ENCODE measurements around the gene CCNT2. TPM values are rescaled to one million over a fixed set of nuclear protein-coding genes. Genes with fewer than 3 reads are reported as not detected.
"Not testable (repeated sequence)": the region's sequence is repeated elsewhere in the genome, so short reads cannot be mapped to it uniquely, and the experiment has no call there.

CCNT2 gene
- total and polyA plus RNA-seq, 2 experiments from 2014 or later = 15.5 to 15.7 TPM

- Histone ChIP-seq H3K9me3 (ENCODE audit: low read depth) (no peaks in the 10 kb centered on the region), H3K9ac (no peak overlapping the region), H4K20me1 (ENCODE audit: insufficient read depth) (no peaks in the 10 kb centered on the region), H3K4me1 (ENCODE audit: insufficient read depth) (no peaks in the 10 kb centered on the region), H2AFZ (no peak overlapping the region), H3F3A (ENCODE audit: insufficient read depth) (no peaks in the 10 kb centered on the region), H3K27me3 (replicated peaks; ENCODE audit: insufficient read depth) (no peaks in the 10 kb centered on the region), H3K4me2 (ENCODE audit: unreplicated experiment) (no peak overlapping the region), H3K27ac (no peak overlapping the region), H3K79me2 (ENCODE audit: insufficient read depth) (no peaks in the 10 kb centered on the region), H3K9me2 (ENCODE audit: insufficient read depth) (no peaks in the 10 kb centered on the region), H3K4me3 (no peak overlapping the region), H3K36me3 (ENCODE audit: low read depth) (no peaks in the 10 kb centered on the region)
- in situ Hi-C loops (cut with MboI) = loop anchor here (10.0 to 25.0 kb wide), 3 partner anchors 423 to 986 kb away; no protein-coding TSS in a partner anchor
- TF ChIP-seq EZH2 (IDR thresholded peaks at IDR 0.05; ENCODE audit: insufficient read depth, poor library complexity, severe bottlenecking) (no peak), EZH2phosphoT487 (IDR thresholded peaks at IDR 0.05; ENCODE audit: insufficient read depth, low read depth) (no peak)
- peak; percentile 46 for DNase-seq
These were observed 20.7 kb upstream of the CCNT2 start for GRCh38 chr2:134897932-134898331.

- Histone ChIP-seq H3K9me2 (ENCODE audit: insufficient read depth) (no peaks in the 10 kb centered on the region), H3K27me3 (replicated peaks; ENCODE audit: insufficient read depth) (no peaks in the 10 kb centered on the region), H3K36me3 (ENCODE audit: low read depth) (no peaks in the 10 kb centered on the region), H3K9ac (no peak overlapping the region), H3K9me3 (ENCODE audit: low read depth) (no peaks in the 10 kb centered on the region), H4K20me1 (ENCODE audit: insufficient read depth) (no peaks in the 10 kb centered on the region), H3K79me2 (ENCODE audit: insufficient read depth) (no peaks in the 10 kb centered on the region), H2AFZ (no peak overlapping the region), H3K27ac (no peak overlapping the region), H3K4me1 (ENCODE audit: insufficient read depth) (no peaks in the 10 kb centered on the region), H3F3A (ENCODE audit: insufficient read depth) (no peaks in the 10 kb centered on the region), H3K4me3 (no peak overlapping the region), H3K4me2 (ENCODE audit: unreplicated experiment) (no peak overlapping the region)
- DNase-seq = no peak
- in situ Hi-C loops (cut with MboI) = loop anchor here (10.0 to 25.0 kb wide), 3 partner anchors 424 to 987 kb away; no protein-coding TSS in a partner anchor
- TF ChIP-seq EZH2phosphoT487 (IDR thresholded peaks at IDR 0.05; ENCODE audit: insufficient read depth, low read depth) (no peak), EZH2 (IDR thresholded peaks at IDR 0.05; ENCODE audit: insufficient read depth, poor library complexity, severe bottlenecking) (no peak)
These were observed 19.4 kb upstream of the CCNT2 start for GRCh38 chr2:134899204-134899603.

- H3K4me1 ChIP-seq (ENCODE audit: insufficient read depth) = no peaks in the 10 kb centered on the region
- no peaks in the 10 kb centered on the region for H3K9me3 ChIP-seq (ENCODE audit: low read depth)
- no peak overlapping the region for H2AFZ ChIP-seq
- no peaks in the 10 kb centered on the region for H3K36me3 ChIP-seq (ENCODE audit: low read depth)
- no peak overlapping the region for H3K27ac ChIP-seq
- 76 to 82% methylated on average over 1 of the region's 1 CpG for WGBS, 2 experiments (ENCODE audit: low coverage in 1 of 2, low lambda C conversion rate in 2 of 2, missing lambda C conversion rate in 2 of 2)
- no peak overlapping the region for H3K4me2 ChIP-seq (ENCODE audit: unreplicated experiment)
- no peaks in the 10 kb centered on the region for H3K27me3 ChIP-seq (replicated peaks; ENCODE audit: insufficient read depth)
- in situ Hi-C loops (cut with MboI) = no loop called here
- H3F3A ChIP-seq (ENCODE audit: insufficient read depth) = no peaks in the 10 kb centered on the region
- peak; percentile 39 for DNase-seq
- no peak overlapping the region for H3K4me3 ChIP-seq
- H3K9ac ChIP-seq = no peak overlapping the region
- no peaks in the 10 kb centered on the region for H4K20me1 ChIP-seq (ENCODE audit: insufficient read depth)
- no peaks in the 10 kb centered on the region for H3K9me2 ChIP-seq (ENCODE audit: insufficient read depth)
- H3K79me2 ChIP-seq (ENCODE audit: insufficient read depth) = no peaks in the 10 kb centered on the region
- TF ChIP-seq EZH2 (IDR thresholded peaks at IDR 0.05; ENCODE audit: insufficient read depth, poor library complexity, severe bottlenecking) (no peak), EZH2phosphoT487 (IDR thresholded peaks at IDR 0.05; ENCODE audit: insufficient read depth, low read depth) (no peak)
These were observed 18.5 kb upstream of the CCNT2 start for GRCh38 chr2:134900151-134900550.

- H3K79me2 ChIP-seq (ENCODE audit: insufficient read depth); H3K9ac ChIP-seq; H3K9me3 ChIP-seq (ENCODE audit: low read depth); H3K27me3 ChIP-seq (replicated peaks; ENCODE audit: insufficient read depth); H2AFZ ChIP-seq; H3F3A ChIP-seq (ENCODE audit: insufficient read depth); DNase-seq; H4K20me1 ChIP-seq (ENCODE audit: insufficient read depth); H3K36me3 ChIP-seq (ENCODE audit: low read depth); H3K9me2 ChIP-seq (ENCODE audit: insufficient read depth); H3K27ac ChIP-seq; H3K4me2 ChIP-seq (ENCODE audit: unreplicated experiment); H3K4me1 ChIP-seq (ENCODE audit: insufficient read depth); H3K4me3 ChIP-seq; in situ Hi-C loops (cut with MboI): not testable (repeated sequence)
- 87 to 91% methylated on average over 10 to 13 of the region's 13 CpGs for WGBS, 2 experiments (ENCODE audit: low coverage in 1 of 2, low lambda C conversion rate in 2 of 2, missing lambda C conversion rate in 2 of 2)
These were observed 14.9 kb upstream of the CCNT2 start for GRCh38 chr2:134903701-134904100.

- WGBS, 2 experiments (ENCODE audit: low coverage in 1 of 2, low lambda C conversion rate in 2 of 2, missing lambda C conversion rate in 2 of 2) = 84 to 92% methylated on average over 2 of the region's 2 CpGs
- in situ Hi-C loops (cut with MboI) = no loop called here
- Histone ChIP-seq H3K9ac (no peak overlapping the region), H3F3A (ENCODE audit: insufficient read depth) (no peaks in the 10 kb centered on the region), H4K20me1 (ENCODE audit: insufficient read depth) (no peaks in the 10 kb centered on the region), H3K27me3 (replicated peaks; ENCODE audit: insufficient read depth) (no peaks in the 10 kb centered on the region), H3K79me2 (ENCODE audit: insufficient read depth) (no peaks in the 10 kb centered on the region), H3K9me3 (ENCODE audit: low read depth) (no peaks in the 10 kb centered on the region), H3K4me3 (no peak overlapping the region), H3K36me3 (ENCODE audit: low read depth) (no peaks in the 10 kb centered on the region), H3K9me2 (ENCODE audit: insufficient read depth) (no peaks in the 10 kb centered on the region), H3K27ac (no peak overlapping the region), H2AFZ (no peak overlapping the region), H3K4me1 (ENCODE audit: insufficient read depth) (no peaks in the 10 kb centered on the region), H3K4me2 (ENCODE audit: unreplicated experiment) (no peak overlapping the region)
- DNase-seq = no peak
- no peak for TF ChIP-seq EZH2phosphoT487 (IDR thresholded peaks at IDR 0.05; ENCODE audit: insufficient read depth, low read depth)
- TF ChIP-seq EZH2 (IDR thresholded peaks at IDR 0.05; ENCODE audit: insufficient read depth, poor library complexity, severe bottlenecking) = no peak
These were observed 13.5 kb upstream of the CCNT2 start for GRCh38 chr2:134905168-134905567.
